HG03442 (cell line): Measurements from ENCODE around the gene TWIST2.

Experiments used
- ATAC-seq: cut with Tn5 transposase; IDR thresholded peaks from one replicate; pipeline ENCODE4 v1.9.1; 2021; ENCODE audit warnings: mild to moderate bottlenecking, moderate library complexity; ENCODE audit not compliant: unreplicated experiment

TWIST2 gene

GRCh38 chr2:238835726-238836301 lies 12.1 kb upstream of the TWIST2 start:
- ATAC-seq: no peak

GRCh38 chr2:238838786-238839327 lies 9.0 kb upstream of the TWIST2 start:
- ATAC-seq: no peak

GRCh38 chr2:238839428-238839827 lies 8.5 kb upstream of the TWIST2 start:
- ATAC-seq: no peak

- ATAC-seq: no peak
These were observed 6.2 kb upstream of the TWIST2 start for GRCh38 chr2:238841542-238842164.

GRCh38 chr2:238843476-238843875 lies 4.4 kb upstream of the TWIST2 start:
- no peak for ATAC-seq

GRCh38 chr2:238845583-238846377 lies 2.1 kb upstream of the TWIST2 start:
- ATAC-seq: no peak

- ATAC-seq: no peak
These were observed 1.6 kb upstream of the TWIST2 start for GRCh38 chr2:238846378-238846627.

GRCh38 chr2:238846628-238847418 lies 1.1 kb upstream of the TWIST2 start:
- ATAC-seq: no peak

- no peak for ATAC-seq
These were observed 475 bp upstream of the TWIST2 start for GRCh38 chr2:238847419-238847801.

GRCh38 chr2:238848691-238848975 lies 748 bp downstream of the TWIST2 start:
- ATAC-seq: no peak

- ATAC-seq: no peak
These were observed 1.3 kb downstream of the TWIST2 start for GRCh38 chr2:238848976-238849853.

- no peak for ATAC-seq
These were observed 2.2 kb downstream of the TWIST2 start for GRCh38 chr2:238850091-238850490.

GRCh38 chr2:238851026-238851425 lies 3.1 kb downstream of the TWIST2 start:
- no peak for ATAC-seq

GRCh38 chr2:238851761-238852160 lies 3.9 kb downstream of the TWIST2 start:
- ATAC-seq: no peak

- ATAC-seq: no peak
These were observed 4.5 kb downstream of the TWIST2 start for GRCh38 chr2:238852206-238852869.

GRCh38 chr2:238853218-238853617 lies 5.3 kb downstream of the TWIST2 start:
- no peak for ATAC-seq

GRCh38 chr2:238853721-238854120 lies 5.8 kb downstream of the TWIST2 start:
- no peak for ATAC-seq

- no peak for ATAC-seq
These were observed 6.4 kb downstream of the TWIST2 start for GRCh38 chr2:238854246-238854645.

GRCh38 chr2:238854699-238855229 lies 6.9 kb downstream of the TWIST2 start:
- ATAC-seq: no peak

- ATAC-seq: no peak
These were observed 7.4 kb downstream of the TWIST2 start for GRCh38 chr2:238855299-238855698.
